A673 (cell line): ENCODE results near the gene PSMB11. TPM values are rescaled to one million over a fixed set of nuclear protein-coding genes. Genes with fewer than 3 reads are reported as not detected.

Experiments
- BruUV-seq: library from RNA; stranded (reverse); fragments of 400-500 nt; replicated peaks from 2 replicates; lab custom pipeline; 2021; lab: Mats Ljungman, UMichigan
- CTCF ChIA-PET: fragments of 300-600 bp; sonication (Branson Sonifier 250); formaldehyde crosslinking; loops from one replicate; lab custom pipeline; 2022; ENCODE audit warnings: antibody characterized with exemption; lab: Charles Lee
- POLR2A ChIA-PET: fragments of 300-600 bp; sonication (Branson Sonifier 250); formaldehyde crosslinking; loops from one replicate; lab custom pipeline; 2022; ENCODE audit warnings: antibody characterized with exemption; ENCODE audit not compliant: low non-redundant PET; lab: Charles Lee
- DNase-seq: peaks from one replicate; pipeline ENCODE4 v3.0.0-alpha.2; 2015; ENCODE audit warnings: low spot score
- H3K27ac ChIP-seq: fragments of 200-600 bp; sonication (generic); 2 replicates; pipeline ENCODE4 v1.5.1; 2016; ENCODE audit warnings: mixed run types, low read depth, mild to moderate bottlenecking, mixed read lengths, antibody characterized with exemption, low read length; ENCODE audit not compliant: poor library complexity, severe bottlenecking
- H3K27me3 ChIP-seq: fragments of 200-600 bp; sonication (generic); replicated peaks from 2 replicates; pipeline ENCODE4 v1.6.1; 2017; ENCODE audit warnings: mixed run types, low read depth, mild to moderate bottlenecking, mixed read lengths, antibody characterized with exemption, low read length; ENCODE audit not compliant: insufficient read depth, poor library complexity
- H3K36me3 ChIP-seq: fragments of 200-600 bp; sonication (generic); 2 replicates; pipeline ENCODE4 v1.6.1; 2016; ENCODE audit warnings: mixed run types, mild to moderate bottlenecking, mixed read lengths, antibody characterized with exemption, low read length; ENCODE audit not compliant: insufficient read depth, poor library complexity, severe bottlenecking
- H3K4me1 ChIP-seq: fragments of 200-600 bp; sonication (generic); 2 replicates; pipeline ENCODE4 v1.6.1; 2017; ENCODE audit warnings: mixed run types, mild to moderate bottlenecking, mixed read lengths, antibody characterized with exemption, low read length; ENCODE audit not compliant: insufficient read depth, poor library complexity, severe bottlenecking
- H3K4me3 ChIP-seq: fragments of 200-600 bp; sonication (generic); 2 replicates; pipeline ENCODE4 v1.5.1; 2016; ENCODE audit warnings: low read depth, mixed run types, mild to moderate bottlenecking, mixed read lengths, low read length; ENCODE audit not compliant: poor library complexity, severe bottlenecking
- H3K9me3 ChIP-seq: fragments of 200-600 bp; sonication (generic); 2 replicates; pipeline ENCODE4 v1.6.1; 2016; ENCODE audit warnings: mixed run types, low read depth, mild to moderate bottlenecking, mixed read lengths, antibody characterized with exemption, low read length; ENCODE audit not compliant: poor library complexity, severe bottlenecking
- EZH2 ChIP-seq: fragments of 200-600 bp; sonication (generic); IDR thresholded peaks from 2 replicates; pipeline ENCODE4 v1.6.1; 2017; ENCODE audit warnings: borderline replicate concordance, low read depth, mild to moderate bottlenecking, mixed read lengths, antibody characterized with exemption, low read length; ENCODE audit not compliant: poor library complexity, severe bottlenecking
- intact Hi-C: fragments of 100-400 bp; cut with micrococcal nuclease; formaldehyde crosslinking; loops from one replicate; pipeline ENCODE4 v1.10.0; 2022; ENCODE audit not compliant: unreplicated experiment
- total RNA-seq: library from RNA; stranded (reverse); gene quantifications from 2 replicates; pipeline ENCODE4 v1.2.3, GENCODE V29; 2021
- TF ChIP-seq, protein P1 (sequence below): fragments of 300-800, 200-600 bp; sonication (generic); conservative IDR thresholded peaks from 2 replicates; pipeline ENCODE4 v1.5.1; 2017; ENCODE audit warnings: low read depth, mild to moderate bottlenecking, antibody characterized with exemption, low read length, moderate library complexity, mixed read lengths

The PSMB11 gene
- total RNA-seq, 1 experiment from 2014 or later, result not detected

DNA sequence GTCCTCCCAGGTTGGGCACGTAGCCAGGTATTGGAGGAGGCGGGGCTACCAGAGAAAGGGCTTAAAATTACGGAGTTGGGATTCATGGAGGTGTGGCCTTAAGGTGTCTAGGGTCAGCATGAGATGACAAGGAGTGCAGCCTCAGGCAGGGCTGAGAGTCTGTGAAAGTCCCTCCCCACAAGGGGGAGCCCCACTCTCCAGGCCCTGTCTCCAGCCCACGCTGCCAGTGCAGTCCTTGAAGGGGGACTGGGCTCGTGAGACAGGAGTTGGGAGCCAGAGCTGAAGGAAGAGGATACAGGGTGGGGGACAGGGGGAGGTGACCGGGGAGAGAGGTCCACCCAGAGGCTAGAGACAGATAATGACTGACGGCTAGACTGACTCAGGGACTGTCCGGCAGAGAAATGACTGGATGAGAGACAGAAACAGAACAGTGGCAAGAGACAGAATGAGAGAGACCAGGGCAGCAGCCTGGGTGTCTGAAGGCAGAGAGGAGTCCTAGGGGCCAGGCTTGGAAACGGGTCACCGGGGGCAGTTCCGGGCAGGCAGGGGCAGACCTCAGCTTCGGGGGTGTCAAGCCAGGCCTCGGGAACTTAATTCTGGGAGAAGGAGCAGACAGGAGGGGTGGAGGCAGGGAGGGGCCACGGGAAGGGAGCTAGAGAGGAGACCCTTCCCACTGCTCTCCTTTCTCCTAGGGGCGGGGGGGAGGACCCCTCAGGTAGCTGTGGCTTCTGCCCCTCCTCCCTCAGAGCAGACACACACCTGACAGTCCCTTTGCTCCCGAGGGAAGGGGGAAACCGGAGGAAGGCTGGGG, 14.3 kb downstream of the PSMB11 start:
- POLR2A ChIA-PET, result no interaction called here
- no peaks in the 10 kb centered on the region for H3K9me3 ChIP-seq
- H3K36me3 ChIP-seq, result peaks cover 48% of the 10 kb centered on the region
- TF ChIP-seq EZH2, result no peak
- TF ChIP-seq, protein P1, sequence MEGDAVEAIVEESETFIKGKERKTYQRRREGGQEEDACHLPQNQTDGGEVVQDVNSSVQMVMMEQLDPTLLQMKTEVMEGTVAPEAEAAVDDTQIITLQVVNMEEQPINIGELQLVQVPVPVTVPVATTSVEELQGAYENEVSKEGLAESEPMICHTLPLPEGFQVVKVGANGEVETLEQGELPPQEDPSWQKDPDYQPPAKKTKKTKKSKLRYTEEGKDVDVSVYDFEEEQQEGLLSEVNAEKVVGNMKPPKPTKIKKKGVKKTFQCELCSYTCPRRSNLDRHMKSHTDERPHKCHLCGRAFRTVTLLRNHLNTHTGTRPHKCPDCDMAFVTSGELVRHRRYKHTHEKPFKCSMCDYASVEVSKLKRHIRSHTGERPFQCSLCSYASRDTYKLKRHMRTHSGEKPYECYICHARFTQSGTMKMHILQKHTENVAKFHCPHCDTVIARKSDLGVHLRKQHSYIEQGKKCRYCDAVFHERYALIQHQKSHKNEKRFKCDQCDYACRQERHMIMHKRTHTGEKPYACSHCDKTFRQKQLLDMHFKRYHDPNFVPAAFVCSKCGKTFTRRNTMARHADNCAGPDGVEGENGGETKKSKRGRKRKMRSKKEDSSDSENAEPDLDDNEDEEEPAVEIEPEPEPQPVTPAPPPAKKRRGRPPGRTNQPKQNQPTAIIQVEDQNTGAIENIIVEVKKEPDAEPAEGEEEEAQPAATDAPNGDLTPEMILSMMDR, result peak; percentile 94
- CTCF ChIA-PET, result interaction anchor here (0.7 to 10.7 kb wide), 7 partner anchors 13 to 84 kb away, joined by 3 to 134 read pairs (median 4); no protein-coding TSS in a partner anchor
- peak overlapping the region; percentile 76 for H3K4me3 ChIP-seq
- H3K4me1 ChIP-seq, result peaks cover 19% of the 10 kb centered on the region
- peak; percentile 89 for DNase-seq
- no peaks in the 10 kb centered on the region for H3K27me3 ChIP-seq
- peak overlapping the region; percentile 84 for H3K27ac ChIP-seq
- intact Hi-C loops, result loop anchor here (5.0 to 10.0 kb wide), 2 partner anchors 502 to 669 kb away; no protein-coding TSS in a partner anchor
- no TSS peak for BruUV-seq

DNA sequence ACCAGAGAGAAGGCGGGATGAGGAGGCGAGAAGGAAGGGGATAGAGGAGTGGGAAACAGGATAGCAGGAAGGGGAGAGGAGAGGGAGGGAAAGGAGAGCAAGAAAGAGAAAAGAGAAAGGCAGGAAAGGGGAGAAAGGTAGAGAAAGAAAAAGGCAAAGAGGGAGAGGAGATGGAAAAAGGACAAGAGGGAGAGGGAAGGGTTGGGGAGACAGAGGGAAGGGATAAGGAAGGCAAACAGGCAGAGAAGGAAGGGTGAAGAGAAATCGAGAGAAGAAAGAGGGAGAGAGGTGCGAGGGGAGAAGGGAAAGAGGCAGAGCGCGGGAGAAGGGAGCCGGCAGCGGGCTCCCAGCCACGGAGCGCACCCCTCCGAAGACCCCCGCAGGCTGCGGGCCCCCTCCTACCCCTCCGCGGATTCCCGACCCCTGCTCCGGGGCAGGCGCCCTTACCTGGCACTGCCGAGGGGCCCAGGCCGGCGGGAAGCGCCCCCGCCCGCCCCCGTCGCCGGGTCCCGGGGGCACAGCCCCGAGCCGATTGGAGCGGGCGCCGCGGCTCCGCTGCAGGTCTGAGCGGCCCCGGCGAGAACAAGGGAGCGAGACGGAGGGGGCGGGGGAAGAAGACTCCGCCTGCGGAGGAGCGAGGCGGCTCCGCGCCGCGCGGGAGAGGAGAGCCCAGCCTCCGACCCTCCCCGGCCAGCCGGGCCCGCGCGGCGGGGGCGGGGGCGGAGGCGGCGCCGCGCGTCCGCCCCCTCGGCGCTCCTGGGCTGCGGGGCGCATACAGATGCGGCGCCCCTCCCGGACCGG, 15.1 kb downstream of the PSMB11 start, which contains the start of gene CDH24:
Gene CDH24 (minus strand): TSS at position 565 of the 801 bp plus-strand sequence. CDS start 1,787 bp downstream, outside the sequence.
- peaks cover 48% of the 10 kb centered on the region for H3K36me3 ChIP-seq
- H3K27me3 ChIP-seq, result no peaks in the 10 kb centered on the region
- intact Hi-C loops, result loop anchor here (5.0 to 10.0 kb wide), 2 partner anchors 502 to 670 kb away; no protein-coding TSS in a partner anchor
- peak; percentile 91 for DNase-seq
- H3K9me3 ChIP-seq, result no peaks in the 10 kb centered on the region
- no TSS peak for BruUV-seq
- CTCF ChIA-PET, result interaction anchor here (0.6 to 10.7 kb wide), 19 partner anchors 10 to 169 kb away, joined by 3 to 134 read pairs (median 5); partner anchors contain the start of genes AJUBA and PRMT5
- peak within 1 kb of the TSS; percentile 84 for H3K27ac ChIP-seq
- POLR2A ChIA-PET, result no interaction called here
- H3K4me3 ChIP-seq, result peak within 1 kb of the TSS; percentile 76
- H3K4me1 ChIP-seq, result peaks cover 23% of the 10 kb centered on the region
- TF ChIP-seq, protein P1, result no peak
